Pulmonary artery endothelial cell (primary cell): ENCODE results near the gene BOK. TPM values are rescaled to one million over a fixed set of nuclear protein-coding genes. Genes with fewer than 3 reads are reported as not detected.

Experiments used
- DNase-seq: peaks from one replicate; pipeline ENCODE4 v3.0.0-alpha.2; 2011; ENCODE audit warnings: low read depth, low spot score
- total RNA-seq: library from RNA; depleted of rRNA; stranded (reverse); fragments of >200 nt; gene quantifications from 2 replicates; pipeline ENCODE4 v1.2.3, GENCODE V29; 2014

Gene BOK
- total RNA-seq, 1 donor from 2014 or later = 39.4 TPM

DNA sequence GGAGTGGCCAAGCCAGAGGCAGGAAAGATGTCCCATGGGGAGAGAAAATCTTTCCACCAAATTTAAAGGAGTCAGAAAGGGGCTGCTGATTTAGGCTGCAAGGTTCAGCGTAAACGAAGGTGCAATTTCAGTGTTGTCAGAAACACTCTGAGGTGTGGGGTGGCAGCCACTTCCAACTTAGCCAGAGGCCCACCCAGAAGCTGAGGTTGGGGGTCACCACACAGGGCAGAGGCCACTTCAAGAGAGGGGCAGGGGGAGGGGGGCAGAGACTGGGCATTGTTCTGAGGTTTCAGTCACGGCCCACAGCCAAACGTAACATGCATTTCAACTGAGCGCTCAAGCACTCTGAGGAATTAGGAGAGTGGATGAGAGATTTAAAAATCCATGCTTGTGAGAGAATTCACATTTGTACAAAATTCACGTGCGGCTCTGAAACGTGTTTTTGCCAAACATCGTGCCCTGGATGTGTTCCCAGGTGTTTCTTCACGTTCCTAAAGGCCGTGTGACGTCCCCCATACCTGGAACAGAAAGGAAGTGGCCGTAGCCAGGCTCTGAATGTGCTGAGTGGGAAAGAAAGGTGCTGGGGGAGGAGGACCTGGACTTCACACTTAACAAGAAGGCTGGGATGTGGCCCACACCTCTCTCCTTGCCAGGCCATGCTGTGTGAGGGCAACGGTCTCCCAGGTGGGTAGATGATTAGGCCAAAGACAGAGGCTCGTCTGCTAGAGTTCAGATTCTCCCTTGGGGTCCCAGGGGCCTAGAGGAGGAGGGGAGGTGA is 19.5 kb upstream of the BOK start:
- no peak for DNase-seq

DNA sequence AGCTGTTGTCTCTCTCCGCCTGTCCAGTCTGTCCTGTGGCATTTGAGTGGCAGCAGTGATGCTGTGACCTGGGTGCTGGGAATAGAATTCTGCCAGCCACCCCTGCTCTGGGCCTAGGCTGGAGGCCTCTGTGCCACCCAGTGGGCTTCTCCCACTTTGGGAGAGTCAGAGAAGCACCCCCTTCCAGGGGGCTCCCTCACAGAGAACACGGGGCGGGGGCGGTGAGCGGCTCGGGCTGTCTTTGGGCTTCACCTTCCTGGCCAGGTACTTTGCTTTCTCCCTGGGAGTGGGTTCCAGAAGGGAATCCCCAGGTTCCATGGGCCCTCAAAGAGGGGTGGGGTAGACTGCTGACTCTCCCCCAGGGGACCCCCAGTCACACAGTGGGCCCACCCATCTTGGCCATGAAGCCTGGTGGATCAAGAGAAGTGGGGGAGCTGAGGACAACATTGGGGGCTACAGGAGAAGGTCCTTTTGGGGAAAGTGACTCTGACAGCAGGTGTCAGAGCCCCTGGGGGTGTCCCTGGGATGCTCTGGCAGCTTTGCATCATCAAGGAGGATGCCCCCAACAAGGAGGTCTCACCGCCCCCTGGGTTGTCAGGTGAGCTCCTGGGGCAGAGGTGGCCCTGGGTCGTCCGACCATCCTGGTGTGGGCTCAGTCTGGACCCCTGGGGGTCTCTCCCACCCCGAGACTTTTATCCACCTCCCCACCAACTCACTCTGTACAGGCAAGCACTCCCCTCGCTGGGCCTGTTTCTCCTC is 18.8 kb upstream of the BOK start:
- DNase-seq = no peak

DNA sequence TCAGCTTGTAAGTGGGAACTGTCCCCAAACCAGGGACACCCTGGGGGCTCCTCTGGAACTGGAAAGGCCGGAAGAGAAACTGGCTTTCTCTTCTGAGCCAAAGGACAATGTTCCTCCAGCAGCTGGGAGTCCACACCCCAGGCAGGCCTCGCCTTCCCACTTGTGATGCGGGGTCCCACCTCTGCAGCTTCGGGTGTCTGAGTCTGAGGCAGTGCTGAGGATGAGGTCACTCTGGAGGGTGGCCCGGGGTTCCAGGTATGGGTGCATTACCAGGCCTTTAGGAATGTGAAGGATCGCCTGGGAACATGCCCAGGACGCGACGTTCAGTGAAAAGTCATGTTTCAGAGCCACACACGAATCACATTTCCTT is 18.2 kb upstream of the BOK start:
- DNase-seq = no peak

DNA sequence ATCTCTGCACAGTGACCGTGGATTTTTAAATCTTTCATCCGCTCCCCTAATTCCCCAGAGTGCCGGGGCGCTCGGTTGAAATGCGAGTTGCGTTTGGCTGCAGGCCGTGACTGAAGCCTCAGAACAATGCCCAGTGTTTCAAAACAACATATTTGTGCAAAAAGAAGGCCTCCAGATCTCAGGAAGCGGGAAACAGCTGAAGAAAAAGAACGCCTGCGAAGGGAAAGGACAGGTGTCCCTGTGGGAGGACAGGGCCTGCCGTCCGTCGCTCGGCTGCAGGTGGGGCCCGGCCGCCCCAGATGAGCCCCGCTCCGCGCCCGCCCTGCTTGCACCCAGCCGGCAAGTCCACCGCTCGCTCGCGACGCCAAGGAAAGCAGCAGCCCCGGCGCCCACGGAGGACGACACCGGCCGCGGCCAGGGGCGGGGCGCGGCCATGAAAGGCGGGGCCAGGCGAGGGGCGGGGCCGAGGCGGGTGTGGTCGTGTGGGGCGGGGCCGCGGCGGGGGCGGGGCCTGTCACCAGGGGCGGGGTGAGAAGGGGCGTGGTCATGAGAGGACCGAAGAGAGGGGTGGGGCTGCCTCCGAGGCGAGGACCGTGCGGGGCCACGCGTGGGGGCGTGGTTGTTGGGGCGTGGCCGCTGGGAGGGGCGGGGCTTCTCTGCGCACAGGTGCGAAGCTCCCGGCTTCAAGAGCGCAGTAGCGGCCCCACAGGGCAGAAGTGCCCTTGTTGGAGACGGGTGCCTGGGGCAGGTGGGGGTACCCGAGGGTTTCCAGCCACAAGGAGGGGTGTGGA is 17.6 kb upstream of the BOK start:
- no peak for DNase-seq

DNA sequence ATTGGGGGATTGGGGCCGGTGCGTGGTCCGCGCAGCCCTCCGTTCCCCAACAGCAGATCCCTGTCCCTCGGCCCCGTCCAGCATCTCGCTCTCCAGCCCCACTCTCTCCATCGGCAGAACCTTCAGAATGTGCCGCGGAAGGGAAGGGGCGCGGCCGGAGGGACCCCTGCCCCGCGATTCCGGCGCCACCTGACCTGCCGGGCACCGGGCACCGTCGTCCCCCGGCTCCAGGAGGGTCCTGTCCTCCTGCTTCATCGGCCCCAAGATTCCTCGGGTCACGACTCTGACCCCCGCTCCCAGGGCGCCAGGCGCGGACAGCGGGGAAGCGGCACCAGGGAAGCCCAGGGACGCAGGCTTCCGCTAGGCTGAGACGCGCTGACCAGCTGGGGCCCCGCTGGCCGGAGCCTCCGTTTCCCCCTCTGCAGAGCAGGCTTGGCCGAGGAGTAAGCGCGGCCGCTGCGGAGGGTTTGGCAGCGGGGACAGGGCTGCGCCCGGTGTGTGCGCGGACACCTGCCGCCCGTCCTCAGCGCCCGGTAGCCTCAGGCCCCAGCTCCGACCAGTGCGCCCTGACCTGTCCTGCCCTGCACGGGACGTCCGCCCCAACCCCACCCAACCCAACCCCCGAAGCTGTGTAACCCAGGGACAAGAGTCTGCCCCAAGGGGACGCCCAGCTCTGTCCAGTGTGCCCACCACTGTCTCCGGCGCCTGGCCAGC is 16.8 kb upstream of the BOK start:
- no peak for DNase-seq

DNA sequence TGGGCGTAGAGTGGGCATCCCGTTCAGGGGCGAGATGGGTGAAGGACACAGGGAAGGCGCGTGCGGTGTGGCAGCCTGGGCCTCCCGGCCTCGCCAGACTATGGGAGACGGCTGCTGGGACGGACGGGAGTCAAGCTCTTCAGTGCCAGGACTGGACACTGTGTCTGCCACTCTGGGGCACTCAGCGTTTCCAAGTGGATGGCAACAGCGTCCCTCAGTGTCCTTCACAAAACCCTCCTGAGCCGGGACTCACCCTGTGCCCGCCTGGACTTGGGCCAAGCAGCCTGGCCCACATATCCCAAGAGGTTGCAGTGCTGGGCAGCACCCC is 16.3 kb upstream of the BOK start:
- no peak for DNase-seq

DNA sequence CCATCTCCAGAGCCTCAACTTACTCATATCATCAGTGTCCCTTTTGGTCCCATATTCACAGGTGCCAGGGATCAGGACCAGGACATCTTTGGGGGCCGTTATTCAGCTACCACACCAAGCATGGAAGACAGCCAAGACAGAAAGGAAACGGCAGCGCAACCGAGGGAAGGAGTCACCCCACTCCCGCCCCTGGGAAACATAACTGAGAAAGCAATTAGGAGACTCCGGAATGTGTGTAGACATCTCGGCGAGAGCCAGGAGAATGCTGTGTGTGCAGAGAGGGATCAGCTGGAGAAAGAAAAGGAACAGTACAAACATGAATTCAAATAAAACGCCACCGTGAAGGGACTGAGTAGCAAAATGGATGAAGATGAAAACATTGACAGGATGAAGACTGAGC is 13.4 kb upstream of the BOK start:
- DNase-seq = no peak

DNA sequence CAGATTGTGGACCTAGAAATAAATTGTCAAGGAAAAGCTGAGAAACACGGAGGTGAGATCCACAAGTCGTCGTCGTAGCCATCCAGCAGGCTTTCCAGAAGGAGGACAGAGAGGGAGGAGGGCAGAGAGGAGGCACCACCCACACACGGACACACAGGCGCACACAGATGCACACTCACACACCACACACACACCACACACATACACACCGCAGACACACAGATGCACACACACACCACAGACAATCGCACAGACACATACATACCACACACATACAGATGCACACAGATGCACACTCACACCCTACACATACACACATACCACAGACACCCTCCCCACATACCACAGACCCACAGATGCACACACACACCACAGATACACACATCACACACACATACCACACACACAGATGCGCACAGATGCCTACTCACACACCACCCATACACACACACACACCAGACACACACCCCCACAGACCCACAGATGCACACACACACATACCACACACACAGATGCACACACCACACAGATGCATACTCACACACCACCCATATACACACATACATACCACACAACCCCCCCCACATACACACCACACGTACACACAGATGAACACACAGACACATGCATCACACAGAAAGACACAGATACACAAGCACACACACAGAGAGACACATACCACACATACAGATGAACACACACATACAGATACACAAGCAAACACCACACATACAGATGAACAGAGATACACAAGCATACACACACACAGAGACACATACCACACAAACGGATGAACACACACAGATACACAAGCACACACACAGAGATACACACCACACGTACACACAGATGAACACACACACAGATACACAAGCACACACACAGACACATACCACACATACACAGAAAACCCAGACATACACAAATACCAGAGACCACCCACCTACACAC is 12.7 kb upstream of the BOK start:
- DNase-seq = no peak

DNA sequence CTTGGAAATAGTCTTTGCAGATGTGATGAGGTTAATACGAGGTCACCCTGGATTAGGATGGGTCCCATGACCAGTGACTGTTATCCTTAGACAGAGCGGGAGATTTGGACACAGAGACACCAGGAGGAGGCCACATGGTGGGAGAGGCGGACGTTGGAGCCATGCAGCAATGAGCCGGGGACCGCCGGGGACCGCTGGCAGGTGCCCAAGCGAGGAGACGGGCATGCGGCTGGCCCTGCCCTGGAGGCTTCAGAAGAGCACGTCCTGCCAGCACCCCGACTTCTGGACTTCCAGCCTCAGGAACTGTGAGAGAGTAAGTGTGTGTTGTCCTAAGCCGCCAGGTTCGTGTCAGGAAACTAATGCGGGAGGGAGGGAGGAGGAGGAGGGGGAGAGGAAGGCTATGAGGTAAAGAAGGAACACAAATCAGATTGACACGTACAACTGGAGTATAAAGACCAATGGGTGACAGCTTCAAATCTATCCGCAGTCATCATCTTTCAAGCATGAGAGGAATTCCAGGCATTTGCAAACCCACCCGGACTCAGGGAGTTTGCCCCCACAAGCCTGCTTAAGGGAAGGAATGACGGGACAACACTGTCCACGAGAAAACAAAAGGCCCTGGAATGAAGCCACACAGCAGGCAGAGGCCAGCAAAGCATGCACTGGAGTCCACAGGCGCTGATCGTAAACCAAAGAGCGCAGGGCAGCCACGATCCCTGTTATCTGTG is 11.6 kb upstream of the BOK start:
- peak; percentile 78 for DNase-seq

DNA sequence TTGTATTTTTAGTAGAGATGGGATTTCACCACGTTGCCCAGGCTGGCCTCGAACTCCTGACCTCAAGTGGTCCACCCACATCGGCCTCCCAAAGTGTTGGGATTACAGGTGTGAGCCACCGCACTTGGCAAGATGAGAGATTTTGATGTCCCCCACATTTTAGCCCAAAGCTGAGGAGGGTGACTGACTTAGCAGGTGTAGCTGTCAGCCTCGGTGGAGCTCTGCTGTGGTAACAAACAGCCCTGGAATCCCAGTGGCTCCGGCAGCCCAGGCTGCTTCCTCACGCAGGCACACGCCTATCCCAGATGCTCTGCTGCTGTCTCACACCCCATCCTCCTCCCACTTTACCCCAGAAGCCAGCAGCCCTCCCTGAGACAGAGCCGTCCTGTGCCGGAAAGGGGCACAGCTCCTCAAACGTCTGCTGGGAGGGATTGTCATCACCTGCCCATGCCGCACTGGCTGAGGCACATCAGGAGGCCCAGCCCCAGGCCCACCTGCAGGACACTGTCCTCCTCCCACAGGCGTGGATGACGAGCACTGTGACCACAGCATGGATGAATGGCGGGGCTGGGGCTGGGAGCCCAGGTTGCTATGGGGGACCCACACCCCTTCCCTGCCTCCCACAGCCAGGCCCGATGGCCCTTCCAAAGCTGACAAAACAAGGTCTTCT is 10.6 kb upstream of the BOK start:
- DNase-seq = no peak

DNA sequence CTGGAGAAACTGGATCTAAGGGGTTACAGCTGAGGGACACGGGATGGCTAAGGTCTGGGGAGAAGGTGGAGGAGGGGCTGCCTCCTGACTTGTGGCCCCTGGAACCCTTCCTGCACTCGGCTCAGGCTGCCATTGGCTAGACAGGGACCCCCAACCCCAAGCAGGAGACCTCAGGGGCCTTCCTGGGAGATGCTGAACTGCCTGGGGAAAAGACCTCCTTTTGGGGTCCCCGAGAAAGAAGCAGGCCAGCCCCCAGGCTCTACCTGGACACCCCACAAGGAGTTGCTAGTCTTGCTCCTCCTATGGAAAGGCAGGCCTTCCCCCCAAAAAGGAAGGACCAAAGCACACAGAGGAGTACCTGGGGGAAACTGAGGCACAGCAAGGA is 10.1 kb upstream of the BOK start:
- DNase-seq = no peak

DNA sequence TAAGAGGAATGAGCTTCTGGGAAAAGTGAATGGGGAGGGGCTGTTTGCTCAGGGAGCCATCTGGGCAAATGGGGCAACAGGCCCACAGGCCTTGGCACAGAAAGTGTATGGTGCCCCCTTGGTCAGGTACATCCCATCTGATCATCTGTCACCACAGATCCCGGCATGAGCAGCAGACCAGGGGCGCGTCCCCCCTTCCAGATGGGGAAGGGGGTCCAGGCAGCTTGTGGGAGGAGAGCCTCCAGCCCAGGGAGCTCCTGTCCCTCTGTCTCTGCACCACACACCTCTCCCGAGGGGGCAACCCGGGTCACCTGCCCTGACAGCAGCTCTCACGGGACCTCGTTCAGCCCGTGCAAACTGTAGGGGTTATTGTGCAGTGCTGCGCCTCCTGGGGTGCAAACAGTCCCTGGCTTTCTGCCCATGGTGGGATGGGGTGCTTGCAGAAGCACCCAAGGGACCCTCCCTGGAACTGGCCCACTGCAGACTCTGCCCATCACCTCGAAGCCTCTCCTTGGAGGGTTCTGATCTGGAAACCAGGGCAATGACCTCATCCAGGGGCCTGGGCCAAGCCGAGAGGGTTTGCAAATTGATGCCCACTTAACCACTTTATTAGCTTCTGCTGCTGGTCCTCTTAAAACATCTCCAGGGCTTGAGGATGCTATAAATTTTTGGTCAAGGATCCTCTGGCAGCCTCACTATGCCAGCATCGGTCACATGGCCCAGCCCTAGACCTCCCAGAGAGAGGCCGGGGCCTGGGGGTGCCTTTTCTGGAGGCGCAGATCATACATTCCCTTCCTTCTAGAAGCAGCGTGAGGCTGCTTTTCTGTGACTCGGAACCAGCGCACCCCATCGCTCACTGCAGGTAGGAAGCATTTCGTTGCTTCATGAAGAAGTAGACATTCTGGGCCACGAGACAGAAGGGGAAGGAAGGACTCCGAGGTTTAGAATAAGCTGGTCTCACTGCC is 7.6 kb upstream of the BOK start:
- DNase-seq = no peak

DNA sequence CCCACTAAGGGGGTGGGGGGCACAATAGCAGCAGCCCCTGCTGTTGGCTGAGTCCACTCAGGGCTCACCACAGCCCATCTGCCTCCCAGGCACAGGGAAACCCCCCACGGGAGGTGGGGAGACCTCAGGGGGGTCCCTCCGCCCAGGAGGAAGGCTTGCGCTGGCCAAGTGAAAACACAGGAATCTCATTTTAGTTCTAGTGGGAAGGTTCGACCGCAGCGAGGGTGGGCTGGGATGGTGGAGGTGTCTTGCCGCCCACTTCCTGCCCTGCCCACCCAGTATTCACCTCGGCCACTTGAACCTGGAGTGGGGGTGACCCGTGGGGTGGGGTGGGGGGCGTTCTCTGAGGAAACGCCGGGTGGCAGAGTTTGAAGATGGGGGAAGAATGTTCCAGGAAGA is 6.9 kb upstream of the BOK start:
- DNase-seq = no peak

DNA sequence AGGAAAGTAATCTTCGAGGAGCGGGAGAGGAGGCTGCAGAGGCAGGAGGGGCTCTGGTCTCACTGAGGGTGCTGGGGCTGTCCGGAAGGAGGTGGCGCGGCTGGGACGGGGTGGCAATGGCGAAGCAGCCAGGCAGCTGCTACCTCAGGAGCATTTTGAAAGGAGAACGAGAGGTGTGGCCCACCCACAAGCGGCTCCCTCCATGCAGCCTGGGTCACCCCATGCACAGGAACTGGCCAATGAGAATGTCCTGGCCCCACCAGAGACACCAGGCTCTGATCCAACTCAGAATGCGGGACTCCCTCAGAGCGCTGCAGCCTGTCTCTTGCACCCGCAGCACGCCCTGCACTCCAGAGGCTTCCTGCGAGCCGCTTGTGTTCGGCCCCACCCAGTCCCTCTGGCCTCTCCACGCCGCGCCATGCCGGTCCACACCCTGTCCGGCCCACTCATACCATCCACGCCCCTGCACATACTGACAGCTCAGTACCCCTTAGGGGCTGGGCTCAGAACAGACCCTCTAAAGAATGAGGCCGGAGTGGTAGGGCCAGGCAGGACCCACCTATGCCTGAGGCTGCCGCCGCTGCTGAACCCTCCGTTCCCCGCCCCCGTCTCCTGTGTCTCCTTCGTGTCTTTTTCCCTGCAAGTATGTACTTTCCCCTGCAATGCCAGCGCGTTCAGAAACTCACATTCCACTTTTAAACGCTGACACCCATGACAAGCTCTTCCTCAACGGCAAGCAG is 6.4 kb upstream of the BOK start:
- DNase-seq = no peak

DNA sequence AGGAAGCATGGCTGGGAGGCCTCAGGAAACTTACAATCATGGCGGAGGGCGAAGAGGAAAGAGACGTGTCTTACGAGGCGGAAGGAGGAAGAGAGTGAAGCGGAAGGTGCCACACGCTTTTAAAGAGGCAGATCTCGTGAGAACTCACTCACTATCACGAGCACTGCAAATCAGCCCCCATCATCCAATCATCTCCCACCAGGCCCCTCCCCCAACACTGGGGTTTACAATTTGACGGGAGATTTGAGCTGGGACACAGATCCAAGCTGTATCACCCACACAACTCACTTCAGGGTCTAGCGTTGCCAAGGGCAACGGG is 5.1 kb upstream of the BOK start:
- DNase-seq = no peak

DNA sequence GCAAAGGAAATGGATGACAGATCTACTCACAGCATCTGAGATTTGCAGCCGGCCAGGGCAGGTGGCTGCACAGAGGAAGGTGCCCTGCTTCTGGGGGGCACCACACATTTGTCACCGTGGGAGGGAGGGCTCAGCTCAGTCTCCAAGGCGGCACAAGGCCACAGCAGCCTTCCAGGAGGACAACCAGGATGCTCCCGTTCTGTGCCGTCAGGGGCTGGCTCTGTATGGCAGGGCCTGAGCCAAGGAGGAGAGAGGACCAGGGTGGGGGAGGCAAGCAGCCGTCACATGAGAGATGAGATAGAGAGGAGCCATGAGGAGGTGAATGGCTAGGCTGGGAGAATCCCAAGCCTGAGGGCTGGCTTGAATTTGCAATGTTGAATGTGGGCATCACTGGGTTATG is 4.6 kb upstream of the BOK start:
- DNase-seq = no peak

DNA sequence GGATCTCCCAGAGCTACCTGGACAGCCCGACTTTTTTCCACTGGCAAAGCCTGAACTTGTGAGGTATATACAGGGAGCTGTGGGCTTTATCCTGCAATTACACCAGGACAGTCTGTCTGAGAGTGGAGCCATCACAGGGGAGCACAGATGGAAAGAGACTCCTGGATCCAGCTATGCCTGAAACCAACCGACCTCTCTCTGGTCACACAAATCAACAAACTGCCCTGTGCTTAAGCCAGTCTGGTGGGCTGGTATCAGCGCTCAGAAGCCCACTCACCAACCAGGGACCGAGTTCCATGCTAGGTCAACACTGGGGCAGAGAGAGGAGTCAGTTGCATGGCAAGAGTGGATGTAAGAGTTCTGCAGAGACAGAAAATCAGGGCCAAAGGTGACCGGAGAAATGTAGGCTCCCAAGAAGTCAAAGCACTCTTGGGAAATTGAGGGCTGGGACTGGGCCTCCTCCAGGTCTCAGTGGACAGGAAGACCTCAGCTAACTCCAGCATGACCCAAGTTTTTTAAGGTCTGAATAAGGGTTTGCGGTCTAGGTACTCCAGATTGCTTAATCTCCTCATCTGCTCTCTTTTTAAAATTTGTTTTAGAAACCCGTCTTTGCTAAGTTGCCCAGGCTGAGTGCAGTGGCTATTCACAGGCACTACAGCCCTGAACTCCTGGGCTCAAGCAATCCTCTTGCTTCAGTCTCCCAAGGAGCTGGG is 3.8 kb upstream of the BOK start:
- no peak for DNase-seq
